ENCODE measurements around the gene AJAP1.

Gene AJAP1

DNA sequence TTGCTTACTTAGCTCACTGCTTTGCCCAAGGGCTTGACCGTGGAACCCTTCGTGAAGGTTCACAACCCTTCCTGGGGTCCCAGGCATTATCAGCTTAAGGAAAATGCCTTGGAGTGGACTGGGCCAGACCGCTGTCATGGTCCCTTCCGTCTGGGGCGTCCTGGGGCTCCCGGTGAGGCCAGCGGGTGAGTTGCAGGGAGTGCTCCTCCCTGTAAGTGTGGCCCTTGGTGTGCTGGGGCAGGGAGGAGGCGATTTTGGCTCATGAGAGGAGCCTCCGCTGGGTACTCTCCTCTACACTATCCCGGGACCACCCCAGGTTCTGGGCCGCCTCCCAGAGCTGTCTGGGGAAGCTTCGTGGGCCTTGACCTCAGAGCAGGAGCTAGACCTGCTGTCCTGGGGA is 48.1 kb downstream of the AJAP1 start:
- DNase-seq (ENCODE audit: low read depth) = no peak

DNA sequence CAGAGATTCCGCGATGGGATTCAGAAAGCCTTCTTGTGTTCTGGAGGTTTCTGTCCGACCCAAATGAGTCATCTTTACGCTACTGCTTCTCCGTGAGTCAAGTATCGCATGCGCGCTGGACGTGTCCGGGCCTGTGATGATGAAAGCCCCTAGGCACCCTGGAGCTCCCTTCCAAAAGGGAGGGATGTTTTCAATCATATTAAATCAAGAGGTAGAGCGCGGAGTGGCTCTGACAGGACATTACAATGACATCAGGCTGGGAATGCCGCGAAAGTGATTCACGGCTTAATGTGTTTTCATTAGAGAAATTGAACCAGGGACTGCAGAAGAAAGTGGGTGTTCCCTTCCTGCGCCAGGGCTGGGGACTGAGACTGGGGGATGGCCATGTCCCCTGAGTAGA is 48.5 kb downstream of the AJAP1 start:
- no peak for DNase-seq (ENCODE audit: low read depth)

DNA sequence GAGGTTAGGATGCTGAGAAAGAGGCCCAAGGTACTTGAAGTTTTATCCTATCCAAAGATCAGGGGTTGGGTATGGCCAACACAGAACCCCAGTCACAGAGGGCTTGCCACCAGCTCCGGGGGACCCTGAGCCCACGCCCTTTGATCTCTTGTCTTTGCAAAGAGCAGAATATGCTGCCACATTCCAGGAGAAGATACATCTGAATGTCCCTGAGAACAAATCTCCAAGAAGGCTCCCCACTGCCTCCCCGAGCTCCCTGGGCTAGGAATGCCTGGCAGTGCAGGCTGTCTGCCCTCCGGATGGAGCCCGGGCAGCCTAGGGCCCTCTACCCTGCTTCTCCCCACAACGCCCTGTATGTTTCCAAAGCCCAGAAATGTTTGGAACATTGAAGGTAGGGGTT is 49.2 kb downstream of the AJAP1 start:
- DNase-seq (ENCODE audit: low read depth) = no peak

DNA sequence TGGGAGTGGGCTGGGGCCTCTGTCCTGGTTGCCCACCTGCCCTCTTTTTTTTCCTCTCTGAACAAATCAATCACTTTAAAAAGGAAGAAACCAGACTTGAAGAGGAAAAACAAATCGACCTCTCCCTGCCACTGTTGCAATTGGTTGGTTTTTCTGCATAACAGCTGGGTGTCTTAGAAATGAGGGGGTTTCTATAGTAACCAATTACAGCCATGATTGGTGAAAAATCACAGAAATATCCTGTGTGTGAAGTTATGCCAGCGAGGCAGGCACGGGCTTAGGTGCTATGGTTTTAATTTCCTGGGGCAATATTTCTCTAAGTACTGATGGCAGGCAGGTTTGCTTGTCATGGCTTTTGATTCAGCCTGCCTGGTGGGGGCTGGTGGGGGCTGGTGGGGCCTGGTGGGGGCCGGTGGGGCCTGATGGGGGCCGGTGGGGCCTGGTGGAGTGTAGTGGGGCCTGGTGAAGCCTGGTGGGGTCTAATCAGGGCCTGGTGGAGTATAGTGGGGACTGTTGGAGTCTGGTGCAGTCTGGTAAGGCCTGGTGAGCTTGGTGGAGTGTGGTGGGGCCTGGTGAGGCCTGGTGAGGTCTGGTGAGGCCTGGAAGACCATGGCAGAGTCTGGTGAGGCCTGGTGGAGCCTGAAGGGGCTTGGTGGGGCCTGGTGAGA is 54.6 kb downstream of the AJAP1 start:
- no peak for DNase-seq (ENCODE audit: low read depth)

DNA sequence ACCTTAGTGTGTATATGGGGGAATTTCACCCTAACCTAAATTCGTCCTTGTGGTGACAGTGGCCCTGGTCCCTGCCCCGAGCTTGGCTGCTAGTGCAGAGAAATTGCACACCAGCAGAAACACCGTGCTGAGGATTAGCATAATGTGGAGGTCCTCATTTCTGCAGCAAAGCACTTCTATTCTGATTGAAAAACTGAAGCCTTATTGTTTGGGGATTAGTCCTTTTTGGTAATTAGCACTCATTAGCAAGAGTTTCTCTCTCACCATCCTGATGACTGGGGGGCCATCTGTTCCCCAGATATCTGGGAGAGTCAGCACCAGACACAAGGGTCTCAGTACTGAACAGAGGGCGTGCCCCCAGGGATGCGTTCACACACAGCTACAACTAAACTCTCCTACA is 55.2 kb downstream of the AJAP1 start:
- no peak for DNase-seq (ENCODE audit: low read depth)

DNA sequence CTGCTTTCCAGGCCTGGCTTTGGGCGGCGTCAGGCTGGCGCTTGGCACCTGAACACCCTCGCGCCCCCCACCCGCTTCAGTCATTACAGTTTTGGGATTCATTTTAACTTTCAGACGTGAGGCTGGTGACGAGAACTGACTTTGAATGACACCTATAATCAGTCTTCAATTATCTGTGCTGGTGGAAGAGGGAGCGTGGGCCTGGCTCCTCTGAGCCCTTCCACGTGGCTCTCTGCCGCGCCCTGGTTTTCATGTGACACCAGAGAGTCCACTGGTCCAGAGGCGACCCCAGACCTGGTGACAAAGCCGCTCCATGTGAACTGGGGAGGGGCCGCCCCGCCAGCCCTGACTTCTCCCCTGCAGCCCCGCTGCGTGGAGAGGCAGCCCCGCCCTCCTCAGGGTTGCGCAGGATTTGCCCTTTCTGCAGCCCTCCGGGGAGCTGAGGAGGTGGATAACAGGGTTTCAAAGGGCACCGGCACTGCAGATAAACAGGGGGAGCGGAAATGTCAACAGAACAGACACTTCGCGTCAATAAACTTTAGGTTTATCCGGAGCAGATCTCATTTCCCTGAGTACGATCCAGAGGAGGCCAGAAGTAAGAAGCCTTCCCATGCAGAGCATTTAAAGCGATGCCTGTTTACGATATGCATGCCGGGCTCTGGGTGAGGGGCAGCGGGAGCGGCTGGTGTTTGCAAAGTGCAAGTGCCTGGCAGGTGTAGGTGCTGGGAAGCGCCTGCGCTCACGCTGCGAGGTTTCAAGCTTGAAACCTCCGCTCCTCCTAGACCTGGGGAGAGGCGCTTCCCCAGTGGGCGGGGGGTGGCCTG is 56.4 kb downstream of the AJAP1 start:
- no peak for DNase-seq (ENCODE audit: low read depth)

DNA sequence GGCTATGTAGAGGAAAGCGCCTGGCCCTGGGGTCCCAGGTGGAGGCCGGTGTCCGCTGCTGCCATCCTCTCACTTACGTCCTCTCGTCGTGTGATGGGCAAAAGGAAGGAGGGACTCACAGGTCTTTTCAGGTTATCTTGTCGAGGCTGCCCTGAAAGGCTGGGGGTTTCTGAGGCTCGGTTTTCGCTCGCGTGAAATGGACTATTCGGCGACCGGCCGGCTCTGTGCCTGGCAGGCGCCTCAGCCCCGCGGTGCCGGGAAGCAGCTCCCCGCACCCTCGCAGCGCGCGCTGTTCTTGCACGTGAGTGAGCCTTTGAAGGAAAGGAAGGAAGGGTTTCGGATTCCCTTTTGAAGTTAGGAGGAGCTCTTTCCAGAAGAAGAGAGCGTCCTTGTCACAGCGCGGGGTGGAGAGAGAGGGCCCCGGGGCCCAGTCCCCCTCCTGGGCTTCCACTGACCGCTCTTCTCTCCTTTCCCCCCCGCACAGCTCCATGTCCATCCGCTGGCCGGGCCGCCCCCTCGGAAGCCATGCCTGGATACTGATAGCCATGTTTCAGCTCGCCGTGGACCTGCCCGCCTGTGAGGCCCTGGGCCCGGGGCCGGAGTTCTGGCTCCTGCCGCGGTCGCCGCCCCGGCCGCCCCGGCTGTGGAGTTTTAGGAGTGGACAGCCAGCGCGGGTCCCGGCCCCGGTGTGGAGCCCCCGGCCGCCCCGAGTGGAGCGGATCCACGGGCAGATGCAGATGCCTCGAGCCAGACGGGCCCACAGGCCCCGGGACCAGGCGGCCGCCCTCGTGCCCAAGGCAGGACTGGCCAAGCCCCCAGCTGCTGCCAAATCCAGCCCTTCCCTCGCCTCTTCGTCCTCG is 57.2 kb downstream of the AJAP1 start:
- DNase-seq (ENCODE audit: low read depth) = no peak

DNA sequence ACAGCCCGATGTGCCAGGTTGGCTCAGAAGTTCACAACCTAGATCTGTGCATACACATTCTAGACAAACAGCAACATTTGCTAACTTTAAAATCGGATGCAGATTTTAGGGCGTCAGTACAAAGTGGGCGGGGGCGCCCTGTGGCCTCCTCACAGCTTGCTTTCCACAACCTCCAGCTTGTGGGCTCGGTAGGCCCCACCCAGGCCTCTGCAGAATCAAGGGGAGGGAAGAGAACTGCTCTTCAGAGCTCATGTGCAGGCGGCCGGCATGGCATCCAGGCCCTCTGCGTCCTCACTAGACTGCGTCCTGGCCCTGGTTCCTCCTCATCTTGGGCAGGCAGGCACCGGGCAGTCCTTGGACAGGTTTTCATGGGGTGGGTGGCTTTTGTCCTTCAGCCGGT is 59.3 kb downstream of the AJAP1 start:
- DNase-seq (ENCODE audit: low read depth) = no peak

DNA sequence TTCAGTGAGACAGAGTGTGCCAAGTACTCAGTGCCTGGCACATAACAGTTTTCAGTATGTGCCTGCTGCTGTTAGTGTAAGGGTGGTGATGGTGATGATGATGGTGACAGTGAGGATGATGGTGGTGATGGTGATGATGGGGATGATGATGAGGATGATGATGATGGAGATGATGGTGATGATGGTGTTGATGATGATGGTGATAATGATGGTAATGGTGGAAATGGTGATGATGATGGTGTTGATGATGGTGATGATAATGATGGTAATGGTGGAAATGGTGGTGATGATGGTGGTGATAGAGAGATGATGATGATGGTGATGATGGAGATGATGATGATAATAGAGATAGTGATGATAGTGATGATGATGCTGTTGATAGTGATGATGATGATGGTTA is 62.0 kb downstream of the AJAP1 start:
- no peak for DNase-seq (ENCODE audit: low read depth)

DNA sequence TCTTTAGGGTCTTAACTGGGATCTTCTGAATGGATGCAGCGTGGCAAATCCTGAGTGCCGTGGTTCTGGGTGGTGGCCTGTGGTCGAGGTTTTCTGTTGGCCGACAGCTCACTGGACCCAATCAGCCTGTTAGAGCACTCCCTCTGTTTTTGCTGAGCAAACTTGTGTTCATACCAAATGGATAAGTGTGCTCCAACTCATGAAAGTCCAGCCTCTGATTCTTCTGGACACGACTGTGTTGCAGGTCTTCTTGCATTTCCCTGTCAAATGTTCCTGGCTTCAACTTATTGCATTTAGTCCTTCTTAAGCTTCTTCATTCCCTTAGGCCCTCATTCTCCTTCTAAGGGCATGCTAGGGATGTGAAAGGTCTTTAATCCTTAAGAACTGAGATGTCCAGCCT is 63.7 kb downstream of the AJAP1 start:
- no peak for DNase-seq (ENCODE audit: low read depth)

DNA sequence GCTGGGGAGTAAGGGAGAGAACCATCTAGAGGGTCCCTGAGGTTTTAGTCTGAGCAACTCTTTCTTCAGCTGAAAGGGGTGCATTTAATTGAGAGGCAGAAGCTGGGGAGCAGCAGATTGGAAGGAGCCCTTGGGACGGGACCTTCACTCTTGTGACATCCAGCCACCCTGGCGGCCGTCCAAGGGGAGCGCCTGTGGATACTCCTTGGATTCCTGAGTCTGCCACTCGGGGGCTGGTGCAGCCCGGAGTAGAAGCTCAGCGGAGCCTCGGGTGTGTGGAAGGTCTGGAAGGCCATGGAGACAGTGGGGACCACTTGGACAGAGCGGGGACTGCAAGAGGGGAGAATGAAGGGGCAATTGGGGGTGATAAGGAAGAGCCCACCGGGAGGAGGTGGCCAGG is 68.7 kb downstream of the AJAP1 start:
- DNase-seq (ENCODE audit: low read depth) = no peak

DNA sequence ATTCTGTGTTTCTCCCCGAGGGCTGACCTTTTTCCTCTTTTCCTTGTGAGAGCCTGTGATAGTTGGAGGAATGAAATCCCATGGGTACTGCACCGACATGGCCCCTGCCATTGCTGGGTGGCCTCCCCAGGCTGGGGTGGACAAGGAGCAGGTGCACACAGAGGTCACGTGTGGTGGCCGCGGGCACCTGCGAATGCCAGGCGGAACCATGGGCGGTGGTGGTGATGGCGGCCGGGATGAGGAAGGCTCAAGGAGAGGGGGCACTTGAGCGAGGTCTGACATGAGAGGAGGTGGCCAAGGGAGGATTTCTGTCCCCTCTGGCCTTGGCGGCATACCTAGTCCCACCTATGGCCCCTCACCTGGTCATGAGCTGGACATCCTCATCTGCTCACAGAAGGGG is 69.6 kb downstream of the AJAP1 start:
- DNase-seq (ENCODE audit: low read depth) = no peak

DNA sequence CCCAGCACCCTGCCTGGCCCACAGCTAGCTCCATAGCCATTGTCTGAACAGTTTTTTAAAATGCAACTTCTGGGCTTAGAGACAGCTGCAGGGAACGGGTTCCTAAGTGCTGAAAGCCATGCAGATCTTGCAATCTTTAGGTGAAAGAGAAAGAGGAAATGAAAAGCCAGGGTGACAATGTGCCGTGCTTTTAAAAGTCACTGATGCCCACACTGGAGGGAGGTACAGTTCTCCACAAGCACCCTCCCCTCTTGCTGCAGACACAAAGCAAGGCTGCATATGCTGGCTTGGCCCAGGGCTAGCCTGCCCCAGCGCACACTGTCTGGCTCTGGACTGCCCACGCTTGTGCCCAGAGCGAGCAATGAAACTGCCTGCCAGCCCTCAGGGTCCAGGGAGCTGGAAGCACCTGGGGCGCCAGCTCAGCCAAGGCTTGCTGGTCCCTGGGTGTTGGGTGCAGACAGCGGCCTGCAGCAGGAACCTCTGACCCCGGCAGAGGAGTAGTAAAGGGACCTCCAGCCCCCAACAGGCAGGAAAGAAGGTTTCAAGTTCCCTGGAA is 70.4 kb downstream of the AJAP1 start:
- DNase-seq (ENCODE audit: low read depth) = no peak

DNA sequence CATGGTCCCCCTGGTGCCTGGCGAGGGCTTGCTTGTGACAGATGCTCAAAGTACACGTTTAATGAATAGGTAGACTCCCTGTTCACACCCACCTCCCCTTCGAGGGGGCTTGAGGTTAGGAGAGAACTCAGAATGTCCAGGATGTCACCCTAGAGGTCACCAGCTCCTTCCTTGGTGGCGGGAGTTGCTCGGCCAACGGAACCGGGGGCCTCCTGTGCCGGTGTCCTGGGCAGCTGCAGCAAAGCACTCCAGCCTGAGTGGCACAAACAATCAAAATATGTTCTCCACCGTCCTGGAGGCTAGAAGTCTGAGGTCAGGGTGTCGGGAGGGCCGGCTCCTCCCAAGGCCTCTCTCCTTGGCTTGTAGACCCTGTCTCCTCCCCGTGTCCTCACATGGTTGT is 71.0 kb downstream of the AJAP1 start:
- DNase-seq (ENCODE audit: low read depth) = no peak

DNA sequence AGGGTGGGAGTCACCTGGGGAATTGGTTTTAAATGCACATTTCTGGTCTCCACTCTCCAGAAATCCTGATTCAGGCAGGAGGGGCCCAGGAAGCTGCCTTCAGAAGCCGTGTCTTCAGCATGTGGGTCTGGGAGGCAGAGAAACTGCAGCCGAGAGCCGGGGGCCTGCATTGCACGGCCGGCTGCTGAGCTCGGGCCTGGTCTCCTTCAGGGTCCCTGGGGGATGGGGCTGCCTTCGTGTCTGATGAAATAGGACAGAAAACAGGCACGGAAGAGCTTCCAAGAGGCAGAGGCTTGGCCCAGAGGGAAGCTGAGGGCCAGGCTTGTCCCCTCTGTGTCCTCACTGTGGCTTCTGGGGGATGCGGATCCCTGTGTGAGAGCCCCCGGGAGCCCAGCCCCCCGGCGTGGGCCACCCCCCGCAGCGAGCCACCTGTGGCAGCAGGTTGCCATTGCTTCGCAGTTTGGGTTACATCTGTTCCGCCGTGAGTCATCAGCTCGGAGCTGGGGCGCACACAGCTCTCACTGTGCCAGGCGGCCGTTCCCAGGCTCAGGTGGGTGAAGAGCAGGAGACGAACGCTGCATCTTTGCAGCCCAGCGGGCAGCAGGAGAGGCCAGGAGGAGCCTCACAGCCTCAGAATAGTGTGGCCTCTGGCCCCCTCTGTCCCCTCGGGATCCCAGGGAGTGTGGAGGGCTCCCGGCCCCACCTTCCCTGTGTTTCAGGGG is 72.4 kb downstream of the AJAP1 start:
- no peak for DNase-seq (ENCODE audit: low read depth)

DNA sequence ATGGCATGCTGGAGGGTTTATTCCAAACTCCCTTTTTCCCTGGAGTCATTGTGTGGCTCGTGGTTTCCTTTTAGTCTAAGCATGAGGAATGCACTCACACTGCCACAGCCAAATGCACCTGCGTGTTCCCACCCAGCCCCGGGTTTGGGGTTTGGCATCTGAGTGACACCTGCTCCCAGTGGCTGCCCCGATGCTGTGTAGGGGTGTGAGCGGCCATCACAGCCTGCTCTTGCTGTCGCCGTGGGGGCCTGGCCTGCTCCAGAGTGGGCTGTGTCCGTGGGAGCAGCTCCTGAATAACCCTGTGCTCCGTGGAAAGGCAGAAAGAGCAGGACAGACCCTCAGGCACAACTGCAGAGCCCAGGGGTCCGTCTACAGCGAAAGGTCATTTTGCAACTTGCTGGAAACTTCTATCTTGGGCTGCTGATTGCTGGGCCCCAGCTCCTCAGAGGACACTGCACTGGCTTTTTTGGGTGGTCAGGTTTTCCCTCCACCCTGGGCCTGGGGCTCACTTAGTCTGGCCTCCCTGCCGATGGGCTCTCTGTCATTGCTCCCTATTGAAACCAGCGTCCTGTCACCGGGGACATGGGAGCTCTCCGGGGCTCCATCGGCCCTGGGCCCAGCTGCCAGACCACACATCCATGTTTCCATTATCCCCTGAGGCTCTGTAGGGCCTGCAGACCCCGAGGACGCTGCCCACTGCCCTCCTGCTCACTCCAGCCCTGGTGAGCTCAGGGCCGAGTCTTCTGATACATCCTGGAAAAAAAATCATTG is 74.1 kb downstream of the AJAP1 start:
- no peak for DNase-seq (ENCODE audit: low read depth)

DNA sequence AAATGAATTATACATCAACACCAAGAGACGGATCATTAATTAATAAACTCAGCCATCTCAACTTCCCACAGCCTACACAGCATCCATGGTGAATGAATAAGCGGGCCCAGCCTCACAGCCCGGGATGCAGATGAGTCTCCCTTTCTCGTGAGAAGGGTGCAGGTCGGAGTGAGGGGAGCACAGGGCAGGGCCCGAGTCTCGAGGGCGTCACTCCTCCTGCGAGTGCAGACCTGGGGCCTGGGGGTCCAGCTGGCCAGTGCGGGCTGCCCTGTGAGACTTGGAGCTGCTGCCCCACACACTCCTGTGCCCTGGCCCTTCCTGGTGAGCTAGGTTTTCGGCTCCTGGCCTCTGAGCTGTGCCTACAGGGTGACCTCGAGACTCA is 74.7 kb downstream of the AJAP1 start:
- no peak for DNase-seq (ENCODE audit: low read depth)

DNA sequence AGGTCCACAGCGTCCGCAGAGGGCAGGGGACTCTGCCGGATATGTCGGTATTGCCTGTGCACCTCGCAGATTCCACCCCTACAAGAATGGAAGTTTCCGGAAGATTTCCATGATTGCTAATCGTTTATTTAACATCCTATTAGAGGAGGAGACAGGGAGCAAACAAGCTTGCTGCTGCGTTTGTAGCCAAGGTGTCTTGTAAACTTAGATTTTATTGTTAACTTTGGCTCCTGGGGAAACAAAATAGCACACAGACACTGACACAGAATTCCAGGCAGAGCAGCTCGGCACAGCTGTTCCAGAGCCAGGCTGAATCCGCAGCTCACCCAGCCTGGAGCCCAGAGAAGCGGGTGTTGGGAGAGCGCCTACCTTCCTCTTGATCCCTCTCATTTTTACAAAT is 75.7 kb downstream of the AJAP1 start:
- no peak for DNase-seq (ENCODE audit: low read depth)

DNA sequence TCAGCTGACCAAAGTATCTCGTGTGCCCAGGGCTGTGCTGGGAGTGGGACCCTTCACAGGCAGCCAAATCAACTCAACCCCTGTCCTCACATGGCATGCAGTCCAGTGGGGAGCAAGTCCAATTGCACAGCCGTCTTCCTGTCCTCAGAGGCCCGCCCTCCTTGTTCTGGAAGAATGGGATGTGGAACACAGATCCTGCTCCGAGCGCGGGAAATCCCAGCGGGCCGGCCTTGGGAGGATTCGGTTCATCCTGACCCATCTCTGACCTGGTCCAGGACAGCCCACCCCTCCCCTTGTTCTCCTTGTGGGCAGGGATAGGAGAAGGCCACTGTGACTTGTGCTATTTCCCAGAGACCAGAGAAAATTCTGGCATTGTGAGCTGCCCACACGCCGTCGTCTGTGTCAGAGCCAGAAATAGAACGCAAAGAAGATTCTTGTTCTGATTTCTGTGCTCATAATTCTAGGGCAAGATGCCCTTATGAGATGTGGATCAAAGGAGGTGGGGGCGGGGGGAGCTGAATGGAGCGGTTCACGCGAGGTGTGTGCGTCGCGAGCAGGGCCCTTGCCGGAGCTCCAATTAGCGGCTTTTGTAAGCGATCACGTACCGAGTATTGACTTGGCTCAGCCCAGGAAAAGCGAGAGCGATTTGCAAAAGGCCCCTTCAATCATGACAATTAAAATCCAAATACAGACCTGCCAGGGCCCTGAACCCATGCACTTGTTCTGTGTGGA is 79.2 kb downstream of the AJAP1 start:
- no peak for DNase-seq (ENCODE audit: low read depth)

DNA sequence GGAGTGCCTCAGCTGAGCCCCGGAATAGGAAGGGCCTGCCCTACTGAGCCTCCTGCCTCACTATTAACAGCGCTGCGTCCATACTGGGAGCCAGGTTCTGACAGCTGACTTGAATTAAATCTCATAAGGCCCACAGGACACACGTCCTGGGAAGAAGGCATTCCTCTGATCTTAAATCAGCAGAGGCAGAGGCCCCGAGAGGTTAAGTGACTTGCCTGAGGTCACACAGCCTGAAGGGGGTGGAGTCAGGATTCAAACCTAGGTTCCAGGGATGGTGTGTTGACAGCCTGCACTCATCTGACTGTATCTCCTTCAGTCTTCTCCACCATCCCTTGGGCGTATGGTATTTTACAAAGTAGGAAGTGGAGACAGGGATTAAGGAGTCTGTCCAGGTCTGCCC is 79.8 kb downstream of the AJAP1 start:
- no peak for DNase-seq (ENCODE audit: low read depth)

DNA sequence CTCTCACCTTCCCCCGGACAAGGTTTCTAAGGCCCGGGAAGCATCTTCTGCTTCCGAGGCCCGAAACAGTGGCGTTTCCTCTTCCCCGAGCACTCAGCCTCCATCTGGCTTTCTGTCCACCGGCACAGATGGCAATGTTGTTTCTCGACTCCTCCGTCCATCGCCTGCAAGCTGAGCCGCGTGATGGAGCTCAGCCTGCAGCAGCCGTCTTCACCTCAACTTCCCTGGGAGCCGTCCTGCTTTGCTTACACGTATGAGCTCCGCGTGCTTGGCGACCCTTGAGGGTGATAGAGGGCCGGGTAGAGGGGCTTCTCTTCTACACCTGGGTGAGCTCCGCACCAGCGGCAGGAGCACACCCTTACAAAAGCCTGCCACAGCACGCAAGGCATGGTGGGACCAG is 80.4 kb downstream of the AJAP1 start:
- DNase-seq (ENCODE audit: low read depth) = no peak
